ENCODE measurements around the gene NRIP3. TPM values are rescaled to one million over a fixed set of nuclear protein-coding genes. Genes with fewer than 3 reads are reported as not detected.

Gene NRIP3
- total RNA-seq, 4 donors from 2014 or later, result 0.38 to 19.7 (median 1.5) TPM

- TF ChIP-seq, protein P1, sequence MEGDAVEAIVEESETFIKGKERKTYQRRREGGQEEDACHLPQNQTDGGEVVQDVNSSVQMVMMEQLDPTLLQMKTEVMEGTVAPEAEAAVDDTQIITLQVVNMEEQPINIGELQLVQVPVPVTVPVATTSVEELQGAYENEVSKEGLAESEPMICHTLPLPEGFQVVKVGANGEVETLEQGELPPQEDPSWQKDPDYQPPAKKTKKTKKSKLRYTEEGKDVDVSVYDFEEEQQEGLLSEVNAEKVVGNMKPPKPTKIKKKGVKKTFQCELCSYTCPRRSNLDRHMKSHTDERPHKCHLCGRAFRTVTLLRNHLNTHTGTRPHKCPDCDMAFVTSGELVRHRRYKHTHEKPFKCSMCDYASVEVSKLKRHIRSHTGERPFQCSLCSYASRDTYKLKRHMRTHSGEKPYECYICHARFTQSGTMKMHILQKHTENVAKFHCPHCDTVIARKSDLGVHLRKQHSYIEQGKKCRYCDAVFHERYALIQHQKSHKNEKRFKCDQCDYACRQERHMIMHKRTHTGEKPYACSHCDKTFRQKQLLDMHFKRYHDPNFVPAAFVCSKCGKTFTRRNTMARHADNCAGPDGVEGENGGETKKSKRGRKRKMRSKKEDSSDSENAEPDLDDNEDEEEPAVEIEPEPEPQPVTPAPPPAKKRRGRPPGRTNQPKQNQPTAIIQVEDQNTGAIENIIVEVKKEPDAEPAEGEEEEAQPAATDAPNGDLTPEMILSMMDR (IDR thresholded peaks at IDR 0.05; ENCODE audit: low read depth), result no peak
Measured at GRCh38 chr11:8967184-8967583, 36.6 kb downstream of the NRIP3 start.

GRCh38 chr11:8964324-8965320 lies 39.2 kb downstream of the NRIP3 start, which contains the start of gene TMEM9B:
TSS of gene TMEM9B (minus strand) at chr11:8964442. CDS start at chr11:8964313, 129 bp downstream.
- TF ChIP-seq, protein P1 (IDR thresholded peaks at IDR 0.05; ENCODE audit: low read depth), result no peak

GRCh38 chr11:8963569-8964323 lies 40.1 kb downstream of the NRIP3 start:
- TF ChIP-seq, protein P1 (IDR thresholded peaks at IDR 0.05; ENCODE audit: low read depth), result no peak

GRCh38 chr11:8962841-8963240 lies 41.0 kb downstream of the NRIP3 start:
- TF ChIP-seq, protein P1 (IDR thresholded peaks at IDR 0.05; ENCODE audit: low read depth), result no peak

DNA sequence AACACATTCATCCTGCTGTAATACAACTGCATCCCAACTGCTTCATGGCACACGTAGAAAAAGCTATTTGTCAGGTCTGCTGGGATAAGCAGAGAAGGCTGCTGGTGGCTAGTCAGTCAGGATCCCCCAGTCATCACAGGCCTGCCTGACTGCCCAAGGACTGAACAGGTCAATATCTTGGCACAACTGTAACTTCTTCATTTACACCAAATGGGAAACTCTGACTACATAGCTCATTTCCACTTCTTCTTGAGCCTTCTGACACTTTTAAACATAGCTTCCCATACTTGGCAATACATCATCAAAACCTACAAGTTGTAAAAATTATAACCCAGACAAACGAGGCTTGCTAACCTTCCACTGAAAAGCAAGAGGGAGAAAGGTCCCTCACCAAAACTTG lies 42.4 kb downstream of the NRIP3 start:
- TF ChIP-seq, protein P1 (IDR thresholded peaks at IDR 0.05; ENCODE audit: low read depth), result no peak

DNA sequence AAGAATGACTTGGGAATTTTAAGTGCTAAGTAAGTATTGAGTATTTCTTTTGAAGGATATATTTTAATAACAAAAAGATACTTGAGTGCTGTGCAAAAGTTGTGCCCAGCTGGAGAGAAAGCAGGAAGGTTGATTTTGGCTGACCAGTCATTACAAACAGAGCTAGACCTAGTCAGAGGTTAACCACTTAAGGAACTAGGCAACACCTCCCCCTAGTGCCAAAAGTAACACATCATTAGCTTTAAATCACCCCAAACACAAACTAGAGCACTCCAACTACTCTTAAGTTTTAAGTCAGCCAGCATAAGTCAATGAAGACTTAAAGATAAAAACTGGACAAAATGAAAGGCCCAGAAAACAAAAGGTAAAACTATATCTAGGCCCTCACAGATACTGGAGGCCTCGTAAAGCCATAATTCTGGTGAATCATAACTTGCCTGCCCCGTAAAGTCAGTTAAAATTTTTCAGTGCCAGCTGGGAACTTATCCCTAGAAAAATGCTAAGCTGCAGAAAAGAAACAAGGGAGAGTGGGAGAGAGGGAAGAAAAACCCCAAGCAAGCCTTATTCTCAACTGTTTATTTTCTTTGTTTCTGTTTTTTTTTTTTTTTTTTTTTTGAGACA lies 44.1 kb downstream of the NRIP3 start:
- TF ChIP-seq, protein P1 (IDR thresholded peaks at IDR 0.05; ENCODE audit: low read depth), result no peak

All from subcutaneous adipose tissue (tissue), 4 donors.